ENCODE results near the gene FANCC.

Gene FANCC

DNA sequence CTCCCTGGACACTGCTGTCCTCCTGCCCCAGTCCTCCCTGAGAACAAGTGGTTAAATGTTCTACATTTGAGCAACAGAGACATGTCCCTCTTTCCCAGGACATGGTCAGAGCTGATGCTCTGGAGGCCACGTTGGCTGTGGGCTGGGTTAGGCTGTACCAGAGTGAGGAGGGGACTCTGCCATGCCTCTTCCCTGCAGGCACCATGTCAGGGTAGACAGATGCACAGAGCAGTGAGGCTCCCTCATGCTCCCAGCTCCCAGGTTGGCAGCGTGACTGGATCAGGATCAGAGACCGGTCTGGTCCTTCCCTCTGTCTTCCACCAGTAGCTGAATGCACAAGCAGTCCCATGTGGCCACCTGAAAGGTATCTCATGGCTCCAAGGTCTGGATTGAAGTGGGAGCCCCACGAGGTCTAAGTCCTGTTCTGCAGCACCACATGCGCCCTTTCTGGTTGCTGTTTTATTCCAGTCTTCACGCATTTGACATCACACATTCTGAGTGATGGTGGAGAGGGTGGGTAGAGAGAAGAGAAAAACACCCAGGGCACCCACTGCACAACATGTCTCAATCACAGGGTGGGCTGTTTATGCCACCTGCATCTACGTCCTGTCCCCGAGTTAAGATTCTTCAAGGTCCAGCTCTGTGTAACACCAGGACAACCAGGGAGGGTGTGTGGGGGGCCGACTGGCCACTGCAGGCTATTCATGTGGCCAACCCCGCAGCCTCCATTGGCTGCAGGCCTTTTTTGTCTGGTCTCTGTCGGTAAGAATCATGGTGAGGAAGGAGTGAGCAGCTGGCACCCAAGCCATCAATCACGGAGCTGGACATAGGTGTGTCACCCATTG, 204.9 kb downstream of the FANCC start:
- no peak for DNase-seq

DNA sequence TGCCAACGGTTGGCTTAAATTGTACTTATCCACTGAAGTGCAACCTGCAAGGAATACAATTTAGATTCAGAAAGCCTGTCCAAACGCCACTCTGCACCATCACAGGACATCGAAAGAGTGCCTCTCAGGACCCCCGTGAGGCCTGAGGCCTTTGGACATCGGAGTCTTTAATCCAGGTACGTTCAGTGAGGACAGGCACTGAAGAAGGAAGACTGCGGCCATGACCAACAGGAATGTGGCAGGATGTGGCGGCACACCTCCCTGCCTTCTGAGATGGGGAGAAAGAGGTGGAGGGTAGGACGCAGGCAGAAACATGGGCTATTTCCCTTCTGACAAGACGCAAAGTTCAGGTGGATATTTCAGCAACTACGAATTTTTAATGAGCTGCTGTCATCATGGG, 205.8 kb downstream of the FANCC start:
- no peak for DNase-seq

DNA sequence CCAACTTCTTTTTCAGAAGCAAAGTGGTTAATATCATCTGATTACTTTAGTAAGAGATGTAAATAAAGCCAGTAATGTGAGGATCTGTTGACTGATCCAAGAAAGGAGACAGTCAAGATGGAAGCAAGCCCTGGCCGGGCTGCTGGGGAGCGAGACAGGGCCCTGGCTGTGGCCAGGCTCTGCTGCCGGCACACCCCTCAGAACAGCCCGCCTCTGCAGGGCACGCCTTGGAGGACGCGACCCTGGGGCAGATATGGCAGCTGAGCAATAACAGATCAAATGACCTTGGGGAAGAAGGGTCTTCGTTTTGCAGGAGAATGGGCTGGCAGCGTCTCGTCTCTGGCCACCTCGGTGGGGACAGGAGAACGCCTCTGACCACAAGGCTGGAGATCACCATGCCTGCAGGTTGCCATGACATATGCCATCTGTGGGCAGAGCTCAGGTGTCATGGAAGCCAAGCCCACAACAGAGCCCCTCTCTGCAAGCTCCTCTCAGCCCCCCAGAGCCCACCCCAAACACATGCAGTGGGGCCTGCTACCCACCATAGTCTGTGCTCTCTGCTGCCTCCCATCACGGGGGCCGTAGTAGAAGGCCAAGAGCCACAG, 206.5 kb downstream of the FANCC start:
- DNase-seq: no peak

DNA sequence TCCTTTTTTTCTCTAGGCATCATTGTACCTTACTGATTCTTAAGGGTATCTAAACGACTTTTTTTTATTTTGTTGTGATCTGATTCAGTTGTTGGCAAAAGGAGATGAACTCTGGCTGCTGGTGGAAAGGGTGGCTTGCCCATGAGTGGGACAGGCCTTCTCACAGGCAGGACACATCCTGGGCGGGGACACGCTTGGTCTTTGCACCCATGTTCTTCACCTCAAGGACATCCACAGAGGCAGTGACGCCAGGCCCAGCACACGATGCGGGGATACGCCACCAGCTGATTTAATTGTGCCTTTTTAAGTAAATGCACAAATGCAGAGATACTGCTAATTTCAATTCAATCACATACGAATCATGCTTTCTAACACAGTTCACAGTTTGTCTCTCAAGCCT, 208.1 kb downstream of the FANCC start:
- DNase-seq: no peak

DNA sequence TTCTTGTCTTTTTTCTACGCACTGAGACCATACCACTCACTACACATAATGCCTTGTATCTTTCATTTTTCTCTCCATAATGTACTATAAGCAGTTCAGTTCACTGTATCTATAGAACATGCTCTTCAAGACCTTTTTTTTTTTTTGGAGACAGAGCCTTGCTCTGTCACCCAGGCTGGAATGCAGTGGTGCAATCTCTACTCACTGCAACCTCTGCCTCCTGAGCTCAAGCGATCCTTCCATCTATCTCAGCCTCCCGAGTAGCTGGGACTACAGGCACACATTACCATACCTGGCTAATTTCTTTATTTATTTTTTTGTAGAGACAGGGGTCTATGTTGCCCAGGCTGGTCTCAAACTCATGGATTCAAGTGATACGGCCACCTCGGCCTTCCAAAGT, 208.7 kb downstream of the FANCC start:
- DNase-seq: no peak

DNA sequence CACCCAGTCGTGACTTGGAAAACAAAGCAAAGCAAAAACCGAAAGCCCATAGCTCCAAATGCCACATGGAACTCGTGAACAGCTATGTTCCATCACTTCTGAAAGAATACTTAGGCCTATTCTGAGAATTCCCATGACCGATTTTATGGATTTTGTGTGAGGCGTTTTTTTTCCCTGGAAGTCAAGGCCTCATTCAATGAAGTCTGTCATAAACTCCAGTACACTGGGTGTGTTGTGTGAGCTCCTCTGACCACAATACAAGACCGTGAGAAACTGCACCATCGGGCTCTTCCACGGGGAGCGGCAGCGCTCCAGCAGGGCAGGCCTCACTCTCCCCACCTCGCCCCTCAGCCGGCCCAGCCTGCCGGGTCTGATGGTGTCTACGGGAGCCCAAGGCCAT, 209.5 kb downstream of the FANCC start:
- DNase-seq: no peak

DNA sequence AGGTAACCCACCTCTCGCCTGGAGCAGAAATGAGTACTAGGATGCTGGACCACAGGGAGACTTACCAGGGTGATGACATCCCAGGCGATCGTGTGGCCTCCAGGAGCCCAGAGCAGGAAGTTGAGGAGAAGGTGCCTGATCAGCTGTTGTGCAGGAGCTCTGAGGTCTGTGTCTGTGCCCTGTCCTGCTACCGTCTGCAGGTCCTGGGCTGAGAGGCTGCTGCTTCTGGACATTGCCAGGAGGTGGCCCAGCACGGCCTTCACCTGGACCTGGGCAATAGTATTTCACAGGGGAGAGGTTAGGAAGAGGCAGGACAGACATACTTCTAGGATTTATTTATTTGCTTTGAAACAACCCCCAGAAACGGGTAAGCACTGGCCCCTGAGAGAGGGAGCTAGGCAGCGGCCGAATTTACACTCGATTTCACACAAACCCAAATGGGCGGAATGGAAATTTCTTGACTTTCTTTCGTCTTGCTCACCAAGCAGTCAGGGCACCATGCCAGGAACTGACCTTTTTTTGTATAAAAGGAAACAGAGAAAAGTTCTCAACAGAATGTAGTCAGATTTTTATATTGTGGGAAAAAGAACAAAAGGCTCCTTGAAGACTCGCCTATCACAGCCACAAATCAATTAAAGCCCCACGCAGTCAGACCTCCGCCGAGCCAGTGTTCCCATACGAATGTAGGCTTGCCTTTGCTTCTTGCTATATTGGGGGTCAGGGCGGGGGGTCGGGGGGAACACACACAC, 210.3 kb downstream of the FANCC start:
- no peak for DNase-seq

DNA sequence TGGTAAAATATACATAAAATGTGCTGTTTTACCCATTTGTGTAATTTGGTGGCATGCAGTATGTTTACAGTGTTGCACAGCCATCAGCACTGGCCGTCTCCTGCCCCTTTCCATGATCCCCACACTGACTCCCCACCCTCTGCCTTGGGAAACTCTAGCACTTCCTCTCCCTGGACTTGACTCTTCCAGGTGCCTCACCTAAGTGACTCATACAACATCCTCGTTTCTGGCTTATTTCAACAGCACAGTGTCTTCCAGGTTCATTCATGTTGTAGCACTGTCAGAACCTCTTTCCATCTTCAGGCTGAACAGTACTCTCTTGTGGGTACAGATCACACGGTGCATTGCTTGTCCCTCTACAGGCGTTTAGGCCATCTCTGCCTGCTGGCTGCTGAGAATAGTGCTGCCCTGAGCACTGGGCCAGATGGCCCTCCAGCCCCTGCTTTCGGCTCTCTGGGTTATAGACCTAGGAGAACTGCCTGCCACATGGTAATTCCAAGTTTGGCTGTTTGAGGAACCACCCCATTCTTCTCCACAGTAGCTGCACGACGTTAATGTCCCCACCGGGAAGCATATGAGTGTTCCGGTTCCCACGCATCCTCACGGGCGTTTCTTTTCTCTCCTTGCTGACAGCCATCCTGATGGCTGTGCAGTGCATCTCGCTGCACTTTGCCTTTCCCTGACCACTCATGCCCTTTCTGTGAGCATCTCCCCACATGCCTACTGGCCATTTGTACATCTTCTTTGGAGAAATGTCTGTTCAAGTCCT, 211.8 kb downstream of the FANCC start:
- DNase-seq: no peak

DNA sequence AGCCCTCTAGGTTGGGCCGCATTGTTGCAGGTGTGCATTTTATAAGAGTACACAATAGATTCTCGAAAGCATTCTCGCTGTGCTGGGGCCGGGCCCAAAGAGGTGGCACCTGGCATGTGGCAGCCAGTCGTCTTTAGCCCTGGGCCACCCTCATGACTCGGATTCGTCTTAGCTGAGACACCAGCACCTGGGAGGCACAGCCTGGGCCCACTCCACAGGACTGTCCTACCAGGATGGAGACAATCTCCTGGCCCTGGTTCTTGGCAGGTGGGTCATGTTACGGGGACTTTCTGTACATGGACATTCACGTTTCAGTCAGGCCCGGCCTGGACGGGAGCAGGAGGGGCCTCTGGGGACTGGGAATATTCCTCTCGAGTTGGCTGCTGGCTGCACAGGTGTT, 212.5 kb downstream of the FANCC start:
- DNase-seq: no peak

DNA sequence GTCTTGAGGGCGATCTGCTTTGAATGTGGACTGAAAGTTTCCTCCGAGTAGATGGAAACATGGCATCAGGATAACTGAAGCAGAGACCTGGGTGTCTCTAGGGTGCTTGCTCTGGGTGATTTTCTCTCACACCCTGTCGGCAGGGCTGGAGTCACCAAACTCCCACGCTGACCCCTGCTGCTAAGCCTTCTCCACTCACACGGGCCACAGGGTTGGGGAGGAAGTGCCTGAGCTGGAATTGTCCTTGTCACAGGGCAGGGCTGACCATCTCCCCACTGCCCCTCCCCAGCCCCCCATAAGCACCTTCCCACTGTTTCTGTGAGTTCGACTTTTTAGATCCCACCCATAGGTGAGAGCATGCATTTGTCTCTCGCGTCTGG, 212.9 kb downstream of the FANCC start:
- DNase-seq: no peak

DNA sequence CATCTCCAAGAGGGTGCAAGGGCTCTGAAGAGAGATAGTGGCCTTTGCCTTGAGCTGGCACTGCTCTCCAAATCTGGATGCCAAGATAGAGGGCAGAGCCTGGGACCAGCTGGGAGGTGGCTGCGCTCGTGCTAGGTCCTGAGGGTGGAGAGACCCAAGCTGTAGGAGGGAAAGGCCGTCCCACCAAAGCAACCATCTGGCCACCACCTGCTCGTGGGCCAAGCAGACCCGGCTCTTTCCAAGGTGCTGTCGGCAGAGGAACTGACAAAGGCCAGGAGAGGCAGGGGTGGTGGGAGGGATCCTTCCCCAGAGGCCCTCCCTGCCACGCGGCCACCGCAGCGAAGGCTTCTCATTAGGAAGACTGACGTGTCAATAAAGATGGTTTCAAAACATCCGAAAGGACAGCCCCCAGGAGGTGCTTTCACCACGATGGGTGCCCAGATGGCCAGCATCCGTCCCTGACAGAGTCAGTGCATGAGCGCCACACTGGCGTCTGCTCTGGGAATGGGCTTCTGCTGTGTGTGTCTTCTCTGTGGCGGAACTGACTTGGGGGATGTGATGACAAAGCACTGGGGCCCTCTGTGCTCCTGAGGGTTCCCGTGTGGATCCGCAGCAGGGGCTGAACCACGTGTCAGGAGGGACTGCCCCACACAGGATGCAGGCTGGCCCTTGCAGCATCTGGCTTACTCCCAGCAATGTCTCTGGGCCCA, 213.5 kb downstream of the FANCC start:
- DNase-seq: no peak

DNA sequence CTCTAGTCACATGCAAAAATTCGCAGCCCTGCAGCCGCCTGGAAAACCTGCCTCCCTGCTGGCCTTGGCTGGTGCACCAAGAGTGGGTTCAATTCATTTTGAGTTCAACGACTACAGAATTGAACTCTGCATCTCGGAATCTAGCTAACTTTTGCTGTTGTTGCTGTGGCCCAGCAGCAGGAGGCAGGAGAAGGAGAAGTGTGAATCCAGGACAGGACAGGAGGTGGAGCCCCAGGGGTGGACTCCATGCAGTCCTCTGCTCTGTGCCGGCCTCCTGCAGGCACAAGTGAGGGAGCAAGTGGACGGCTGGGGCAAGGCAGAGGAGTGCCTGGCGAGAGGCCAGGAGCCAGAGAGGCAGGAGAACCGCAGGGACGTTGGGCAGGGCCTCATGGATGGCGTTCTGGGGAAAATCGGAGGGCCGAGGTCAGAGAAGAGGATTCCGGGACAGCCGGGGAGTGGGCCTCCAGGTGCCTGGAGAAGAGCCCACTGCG, 214.2 kb downstream of the FANCC start:
- peak; percentile 50 for DNase-seq

DNA sequence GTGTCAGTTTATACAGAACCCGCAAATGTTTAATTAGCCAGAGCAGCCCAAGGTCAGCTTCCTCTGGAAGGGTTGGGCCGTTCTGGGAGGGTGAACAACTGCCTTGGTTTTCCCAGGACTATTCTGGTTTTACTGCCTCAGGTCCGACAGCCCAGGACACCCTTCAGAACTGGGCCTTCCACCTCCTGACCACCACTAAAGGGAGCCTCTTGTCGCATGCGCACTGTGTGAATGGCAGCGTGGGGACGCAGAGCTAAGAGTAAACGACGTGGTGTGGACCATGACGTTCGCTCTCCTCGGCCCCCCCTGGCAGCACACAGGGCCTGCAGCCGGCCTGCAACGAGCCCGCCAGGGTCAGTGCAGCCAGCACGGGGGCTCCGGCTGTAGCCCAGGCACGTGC, 214.9 kb downstream of the FANCC start:
- no peak for DNase-seq

DNA sequence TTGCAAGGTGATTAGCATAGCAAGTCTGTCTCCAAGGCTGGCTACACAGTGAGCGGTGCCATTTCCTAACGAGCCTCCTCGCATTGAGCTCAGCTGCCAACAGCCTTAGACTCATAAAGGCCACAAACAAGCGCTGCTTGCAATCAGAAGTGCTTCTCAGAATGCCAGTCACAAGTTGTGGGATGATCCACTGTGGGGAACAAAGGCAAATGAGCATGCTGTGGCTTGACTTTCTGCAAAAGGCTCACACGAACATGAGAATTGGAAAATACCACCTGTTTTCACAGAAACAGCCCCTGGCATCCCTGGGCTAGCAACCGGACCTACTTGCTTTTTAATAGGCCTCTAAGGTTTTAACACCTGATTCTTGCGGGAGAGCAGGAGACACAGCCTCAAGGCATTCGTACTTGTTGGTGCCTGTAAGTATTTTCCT, 215.5 kb downstream of the FANCC start:
- DNase-seq: no peak

DNA sequence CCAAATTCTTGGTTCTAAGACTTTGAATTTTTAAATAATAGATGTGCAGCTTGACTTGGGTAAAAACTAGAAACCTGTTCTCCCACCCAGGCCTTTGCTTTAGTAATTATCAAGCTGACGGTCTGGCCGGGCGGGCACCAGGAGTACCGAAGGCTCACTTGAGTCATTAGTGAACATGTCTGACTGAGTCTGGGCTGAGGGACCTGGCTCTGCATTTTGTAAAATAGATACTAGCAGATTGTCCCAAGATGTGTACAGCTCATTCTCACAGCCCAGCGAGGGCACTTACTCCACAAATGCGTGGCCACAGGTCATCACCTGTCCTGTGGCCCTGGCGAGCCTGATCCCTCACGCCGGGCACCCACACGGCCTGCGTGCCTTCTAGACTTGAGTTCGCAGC, 216.2 kb downstream of the FANCC start:
- DNase-seq: no peak

DNA sequence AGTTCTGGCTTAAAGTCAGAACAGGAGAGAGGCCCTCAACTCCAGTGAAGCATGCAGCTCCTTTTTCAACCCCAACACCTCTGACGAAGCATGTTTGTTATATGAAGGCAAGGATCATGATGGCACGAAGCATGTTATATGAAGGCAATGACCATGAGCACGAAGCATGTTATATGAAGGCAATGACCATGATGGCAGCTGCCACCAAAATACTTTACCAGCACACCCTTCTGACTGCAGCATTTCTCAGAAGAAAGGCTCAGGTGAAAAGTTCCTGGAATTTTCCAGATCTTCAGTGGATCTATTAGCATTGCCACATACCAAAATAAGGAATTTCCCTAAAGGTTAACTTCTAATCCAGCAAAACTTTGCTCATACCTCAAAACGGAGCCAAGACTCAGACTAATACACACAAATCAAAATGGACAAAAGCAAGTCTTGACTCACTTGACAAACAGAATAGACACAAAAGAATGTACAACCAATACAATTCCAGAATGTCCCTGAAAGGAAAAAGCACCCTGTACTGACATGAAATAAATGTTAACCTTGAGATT, 217.4 kb downstream of the FANCC start:
- no peak for DNase-seq

DNA sequence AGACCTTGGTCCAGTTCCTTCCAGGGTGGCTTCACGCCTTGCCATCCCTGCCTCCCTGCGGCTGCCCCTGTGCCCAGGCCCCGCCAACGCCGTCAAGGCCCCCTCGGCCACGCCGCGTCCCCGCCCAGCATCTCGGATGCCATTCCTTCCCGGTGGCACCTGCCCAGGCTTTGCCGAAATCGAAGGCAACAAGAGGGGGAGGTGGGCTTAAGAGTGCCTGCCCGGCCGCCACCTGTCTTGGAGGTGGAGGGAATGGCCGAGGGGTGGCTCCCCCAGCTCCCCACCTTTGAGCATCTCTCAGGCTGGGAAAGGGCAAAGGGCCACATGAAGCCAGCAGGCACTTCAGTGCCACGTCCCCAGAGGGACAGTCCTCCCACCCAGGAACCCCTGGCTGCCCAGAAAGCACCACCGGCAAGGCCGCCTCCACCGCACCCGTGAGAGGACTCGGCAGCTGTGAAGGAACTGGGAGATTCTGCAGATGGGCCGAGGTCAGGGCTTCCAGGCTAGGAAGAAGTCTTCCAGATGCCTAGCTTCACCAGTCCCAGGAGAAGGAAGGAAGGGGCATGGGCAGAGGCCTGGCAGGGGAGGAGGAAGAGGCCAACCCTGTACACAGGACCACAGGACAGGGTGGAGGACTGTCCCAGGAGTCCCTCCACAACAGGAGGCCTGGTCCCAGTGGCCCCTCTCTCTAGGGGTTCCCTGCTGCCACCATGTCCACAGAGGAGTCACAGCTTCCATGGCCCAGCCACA, 218.0 kb downstream of the FANCC start:
- peak; percentile 9 for DNase-seq

DNA sequence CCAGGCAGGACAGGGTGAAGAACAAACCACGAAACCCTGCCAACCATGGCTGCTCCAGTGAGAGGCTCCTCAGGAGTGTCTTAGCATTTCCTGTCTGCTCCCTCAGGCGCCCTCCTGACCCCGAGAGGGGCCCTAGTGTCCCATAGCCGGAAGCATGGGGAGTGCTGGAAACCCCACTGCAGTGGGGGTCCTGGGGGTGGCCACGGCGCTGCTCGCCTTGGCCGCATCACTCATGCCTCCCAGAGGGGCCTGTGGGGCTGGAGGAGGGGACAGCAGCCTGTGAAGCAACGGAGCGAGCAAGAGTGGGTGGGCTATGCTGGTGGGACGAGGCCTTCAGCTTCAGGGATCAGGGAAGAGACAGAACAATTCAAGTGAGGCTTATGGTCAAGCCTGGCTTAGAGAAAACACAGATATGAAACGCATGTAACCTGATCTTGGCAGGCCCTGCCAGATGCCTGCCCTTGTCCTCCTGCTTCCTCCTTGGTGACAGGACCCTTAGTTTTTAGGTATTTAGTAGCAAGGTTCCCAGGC, 219.1 kb downstream of the FANCC start:
- peak; percentile 10 for DNase-seq

DNA sequence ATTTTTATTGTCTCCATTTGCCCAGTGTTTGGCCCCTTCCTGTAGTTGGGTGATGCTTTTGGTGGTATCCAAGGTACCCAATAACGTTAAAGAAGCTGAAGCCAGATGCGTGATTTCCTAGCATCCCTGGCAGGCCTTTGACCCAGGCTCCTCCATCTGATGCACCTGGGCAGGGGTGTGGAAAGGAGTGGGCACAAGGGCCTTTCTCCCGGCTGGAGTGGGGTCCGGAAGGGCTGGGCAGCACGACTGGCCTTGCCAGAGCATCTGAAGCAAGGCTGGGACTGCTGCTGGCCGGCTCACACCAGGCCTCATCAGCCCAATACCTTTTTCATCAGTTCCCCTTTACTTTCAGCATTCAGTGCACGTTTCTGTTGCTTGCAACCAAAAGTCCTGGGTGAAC, 220.2 kb downstream of the FANCC start:
- no peak for DNase-seq

DNA sequence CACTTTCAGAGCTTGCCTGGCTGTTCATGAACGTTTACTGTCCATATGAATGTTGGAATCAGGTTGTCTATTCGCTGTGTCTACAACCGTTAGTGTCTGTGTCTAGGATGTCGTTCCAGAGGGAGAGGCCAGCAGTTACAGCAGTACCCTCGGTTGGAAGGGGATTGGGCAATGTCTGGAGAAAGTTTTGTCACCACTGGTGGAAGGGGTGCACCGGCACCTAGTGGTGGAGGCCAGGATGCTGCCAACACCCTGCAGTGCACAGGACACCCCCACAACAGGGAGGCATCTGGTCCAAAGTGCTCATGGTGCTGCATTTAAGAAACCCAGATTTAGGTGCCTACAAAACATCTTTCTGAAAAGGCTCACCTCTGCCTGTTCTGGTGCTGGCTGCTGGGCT, 220.7 kb downstream of the FANCC start:
- peak; percentile 35 for DNase-seq

DNA sequence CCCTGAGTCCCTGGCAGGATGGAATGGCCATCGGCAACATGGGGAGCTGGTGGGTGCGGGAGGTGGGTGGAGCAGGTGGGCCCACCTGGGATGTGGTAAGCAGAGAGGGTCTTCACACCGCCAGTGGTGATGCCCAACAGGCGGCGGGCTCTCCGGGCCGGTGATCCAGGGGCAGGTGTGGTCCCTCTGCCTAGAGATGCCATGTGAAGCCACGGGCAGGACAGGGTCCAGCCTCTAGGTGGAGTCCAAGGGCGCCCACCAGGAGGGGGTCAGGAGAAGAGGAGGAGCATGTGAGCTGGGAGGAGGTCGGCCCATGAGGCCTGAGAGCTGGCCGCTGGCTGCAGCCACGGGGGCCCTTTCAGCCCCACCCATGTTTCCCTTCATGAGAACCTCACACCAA, 221.1 kb downstream of the FANCC start:
- peak; percentile 70 for DNase-seq

Measured in 8988T (cell line).